ENCODE results near the gene TRPM3.

TRPM3 gene

GRCh38 chr9:70795841-70796240, 325.6 kb downstream of the TRPM3 start:
- H3K4me3 ChIP-seq (ENCODE audit: low read depth, low read length), result no peak overlapping the region
- DNase-seq (ENCODE audit: low read depth), result no peak
- no peak for TF ChIP-seq CTCF (IDR thresholded peaks at IDR 0.05; ENCODE audit: insufficient read depth, low read depth, low read length, missing control alignments)

GRCh38 chr9:70792796-70793195, 328.6 kb downstream of the TRPM3 start:
- DNase-seq (ENCODE audit: low read depth), result no peak
- no peak overlapping the region for H3K4me3 ChIP-seq (ENCODE audit: low read depth, low read length)
- TF ChIP-seq CTCF (IDR thresholded peaks at IDR 0.05; ENCODE audit: insufficient read depth, low read depth, low read length, missing control alignments), result no peak

GRCh38 chr9:70791936-70792335, 329.5 kb downstream of the TRPM3 start:
- DNase-seq (ENCODE audit: low read depth), result no peak
- TF ChIP-seq CTCF (IDR thresholded peaks at IDR 0.05; ENCODE audit: insufficient read depth, low read depth, low read length, missing control alignments), result no peak
- H3K4me3 ChIP-seq (ENCODE audit: low read depth, low read length), result no peak overlapping the region

GRCh38 chr9:70789086-70789485, 332.3 kb downstream of the TRPM3 start:
- no peak for TF ChIP-seq CTCF (IDR thresholded peaks at IDR 0.05; ENCODE audit: insufficient read depth, low read depth, low read length, missing control alignments)
- no peak for DNase-seq (ENCODE audit: low read depth)
- no peak overlapping the region for H3K4me3 ChIP-seq (ENCODE audit: low read depth, low read length)

- no peak for DNase-seq (ENCODE audit: low read depth)
- no peak overlapping the region for H3K4me3 ChIP-seq (ENCODE audit: low read depth, low read length)
- TF ChIP-seq CTCF (IDR thresholded peaks at IDR 0.05; ENCODE audit: insufficient read depth, low read depth, low read length, missing control alignments), result no peak
These were observed 337.0 kb downstream of the TRPM3 start for GRCh38 chr9:70784456-70784855.

GRCh38 chr9:70778568-70778967, 342.9 kb downstream of the TRPM3 start:
- no peak overlapping the region for H3K4me3 ChIP-seq (ENCODE audit: low read depth, low read length)
- no peak for DNase-seq (ENCODE audit: low read depth)
- no peak for TF ChIP-seq CTCF (IDR thresholded peaks at IDR 0.05; ENCODE audit: insufficient read depth, low read depth, low read length, missing control alignments)

GRCh38 chr9:70773579-70773978, 347.8 kb downstream of the TRPM3 start:
- H3K4me3 ChIP-seq (ENCODE audit: low read depth, low read length), result no peak overlapping the region
- TF ChIP-seq CTCF (IDR thresholded peaks at IDR 0.05; ENCODE audit: insufficient read depth, low read depth, low read length, missing control alignments), result no peak
- DNase-seq (ENCODE audit: low read depth), result no peak
